Measurements from ENCODE around the gene ALX3. TPM values are rescaled to one million over a fixed set of nuclear protein-coding genes. Genes with fewer than 3 reads are reported as not detected.
"Not testable (repeated sequence)": the region's sequence is repeated elsewhere in the genome, so short reads cannot be mapped to it uniquely, and the experiment has no call there.

Gene ALX3
- total RNA-seq, 1 donor from 2014 or later, result not detected

DNA sequence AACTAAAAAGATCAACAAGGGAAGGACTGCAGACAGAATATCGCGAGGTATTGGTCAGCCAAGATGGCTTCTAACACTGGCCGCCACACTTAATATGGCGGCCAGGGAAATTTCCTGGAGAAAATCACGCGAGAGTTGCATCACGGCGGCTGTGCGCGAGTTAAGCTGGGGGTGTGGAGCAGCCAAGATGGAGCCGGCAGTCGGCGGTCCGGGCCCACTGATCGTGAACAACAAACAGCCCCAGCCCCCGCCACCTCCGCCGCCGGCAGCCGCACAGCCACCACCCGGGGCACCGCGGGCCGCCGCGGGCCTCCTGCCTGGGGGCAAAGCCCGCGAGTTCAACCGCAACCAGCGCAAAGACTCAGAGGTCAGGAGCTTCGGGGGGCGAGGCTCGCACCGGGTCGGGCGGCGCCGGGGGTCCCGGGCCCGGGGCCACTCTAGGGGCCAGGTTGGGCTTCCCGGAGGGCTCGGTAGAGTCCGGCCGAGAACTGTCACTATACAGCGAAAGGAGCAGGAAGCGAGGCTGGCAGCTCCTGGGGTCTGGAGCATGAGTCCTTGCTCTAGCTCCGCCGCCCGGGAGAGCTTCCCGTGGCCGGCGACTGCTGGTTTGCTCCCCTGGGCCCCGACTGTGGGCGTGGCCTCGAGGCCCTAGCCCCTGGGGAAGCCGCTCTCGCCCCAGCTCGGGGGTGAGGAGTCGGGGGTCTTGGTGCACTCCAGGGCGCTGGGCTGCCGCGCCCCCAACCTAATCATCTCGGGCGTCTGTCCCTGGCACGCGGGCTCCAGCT lies 35.8 kb downstream of the ALX3 start, which contains the start of gene STRIP1:
Gene STRIP1, plus strand, starts transcription at position 174 of the 785 bp plus-strand sequence. Its CDS starts 14 bp downstream, at position 188.
- peak within 1 kb of the TSS; percentile 96 for H3K4me3 ChIP-seq (ENCODE audit: low read depth, low read length)
- TF ChIP-seq CTCF (conservative IDR thresholded peaks at IDR 0.05; ENCODE audit: low read depth, low read length), result no peak
- peak; percentile 74 for DNase-seq (ENCODE audit: low read depth)

GRCh38 chr1:110034040-110034450 lies 36.4 kb downstream of the ALX3 start:
- no peak for DNase-seq (ENCODE audit: low read depth)
- no peak for TF ChIP-seq CTCF (conservative IDR thresholded peaks at IDR 0.05; ENCODE audit: low read depth, low read length)
- H3K4me3 ChIP-seq (ENCODE audit: low read depth, low read length), result peak overlapping the region; percentile 96

GRCh38 chr1:110033421-110033820 lies 37.1 kb downstream of the ALX3 start:
- DNase-seq (ENCODE audit: low read depth), result no peak
- TF ChIP-seq CTCF (conservative IDR thresholded peaks at IDR 0.05; ENCODE audit: low read depth, low read length), result no peak
- no peak overlapping the region for H3K4me3 ChIP-seq (ENCODE audit: low read depth, low read length)

- no peak for DNase-seq (ENCODE audit: low read depth)
- H3K4me3 ChIP-seq (ENCODE audit: low read depth, low read length), result no peak overlapping the region
- no peak for TF ChIP-seq CTCF (conservative IDR thresholded peaks at IDR 0.05; ENCODE audit: low read depth, low read length)
These were observed 38.1 kb downstream of the ALX3 start for GRCh38 chr1:110032327-110032726.

- H3K4me3 ChIP-seq (ENCODE audit: low read depth, low read length); DNase-seq (ENCODE audit: low read depth): not testable (repeated sequence)
These were observed 39.8 kb downstream of the ALX3 start for GRCh38 chr1:110030687-110031086.

DNA sequence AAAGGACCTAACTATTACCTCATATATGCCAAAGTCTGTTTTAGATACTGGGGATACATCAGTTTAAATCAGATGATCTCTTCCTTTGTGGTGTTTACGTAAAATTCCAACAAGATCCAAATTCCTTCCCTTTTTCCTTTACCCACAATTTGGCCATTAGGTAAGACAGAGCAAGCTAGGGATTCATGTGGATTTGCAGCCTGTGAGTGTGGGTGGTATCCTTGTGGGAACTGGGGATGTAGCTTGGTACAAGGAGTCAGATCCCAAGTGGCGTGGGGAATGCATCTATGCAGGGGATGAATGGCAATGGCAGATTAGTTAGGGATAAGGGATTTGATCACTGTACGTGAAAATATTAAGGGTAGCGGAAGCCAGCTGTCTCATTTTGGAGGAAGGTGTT lies 45.9 kb downstream of the ALX3 start:
- no peak overlapping the region for H3K4me3 ChIP-seq (ENCODE audit: low read depth, low read length)
- no peak for TF ChIP-seq CTCF (conservative IDR thresholded peaks at IDR 0.05; ENCODE audit: low read depth, low read length)
- DNase-seq (ENCODE audit: low read depth), result no peak

DNA sequence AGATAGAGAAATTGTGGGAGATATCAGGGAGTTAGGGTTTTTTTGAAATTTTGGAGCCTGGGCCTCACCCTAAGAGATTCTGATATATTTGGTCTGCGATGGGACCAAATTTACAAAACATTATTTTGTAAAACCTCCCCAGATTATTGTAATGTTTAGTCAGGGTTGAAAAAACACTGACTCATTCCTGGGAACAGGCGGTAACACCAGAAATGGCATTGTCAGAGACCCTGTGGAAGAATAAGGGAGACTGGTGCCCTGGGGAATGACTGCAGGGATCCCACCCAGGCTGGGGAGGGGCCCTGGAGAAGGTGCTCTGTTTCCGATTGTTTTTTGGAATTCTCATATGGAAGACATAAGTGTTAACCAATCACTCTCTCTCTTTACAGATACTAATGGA lies 49.2 kb downstream of the ALX3 start:
- DNase-seq (ENCODE audit: low read depth), result no peak
- H3K4me3 ChIP-seq (ENCODE audit: low read depth, low read length), result no peak overlapping the region
- TF ChIP-seq CTCF (conservative IDR thresholded peaks at IDR 0.05; ENCODE audit: low read depth, low read length), result no peak
